Aorta (tissue), 5 donors: Measurements from ENCODE around the gene MTUS2. TPM values are rescaled to one million over a fixed set of nuclear protein-coding genes. Genes with fewer than 3 reads are reported as not detected.

Experiments
- ATAC-seq: fragments of 200-7000 bp; cut with Tn5 transposase; one replicate; pipeline ENCODE4 v1.9.1; 2022; ENCODE audit warnings: moderate library complexity; ENCODE audit not compliant: low FRiP score
- DNase-seq, 2 donors: peaks; one replicate each; pipeline ENCODE4 v3.0.0-alpha.2; 2020
- H3K27ac ChIP-seq, 2 donors: one replicate each; pipeline ENCODE4 v1.5.1; 2013; ENCODE audit warnings: low read length in 2 of 2, mild to moderate bottlenecking in 2 of 2, moderate library complexity in 2 of 2, control low read depth in 1 of 2, inconsistent platforms in 1 of 2, low read depth in 1 of 2
- H3K27me3 ChIP-seq, 2 donors: one replicate each; pipeline ENCODE4 v1.6.1; 2013; ENCODE audit warnings: control low read depth in 1 of 2, low read length in 1 of 2, mild to moderate bottlenecking in 1 of 2, moderate library complexity in 1 of 2; ENCODE audit not compliant: insufficient read depth in 2 of 2, control insufficient read depth in 1 of 2
- H3K36me3 ChIP-seq, 2 donors: one replicate each; pipeline ENCODE4 v1.6.1; 2013; ENCODE audit warnings: control low read depth in 1 of 2, low read length in 1 of 2, mild to moderate bottlenecking in 1 of 2; ENCODE audit not compliant: insufficient read depth in 2 of 2, control insufficient read depth in 1 of 2
- H3K4me1 ChIP-seq, 2 donors: one replicate each; pipeline ENCODE4 v1.6.1; 2013; ENCODE audit warnings: low read length in 2 of 2, control low read depth in 1 of 2, mild to moderate bottlenecking in 1 of 2, moderate library complexity in 1 of 2; ENCODE audit not compliant: insufficient read depth in 2 of 2, control insufficient read depth in 1 of 2
- H3K4me3 ChIP-seq, 2 donors: one replicate each; pipeline ENCODE4 v1.5.1; 2013; ENCODE audit warnings: low read length in 2 of 2, control low read depth in 1 of 2, mild to moderate bottlenecking in 1 of 2
- H3K9me3 ChIP-seq: one replicate; pipeline ENCODE4 v1.6.1; 2013; ENCODE audit warnings: mild to moderate bottlenecking, low read length; ENCODE audit not compliant: control insufficient read depth
- WGBS, 2 donors: extraction: QIAGEN DNeasy Blood & Tissue Kit; methylation state at CpG; one replicate each; pipeline ENCODE4 v1.1.7; 2013; 5-methylcytosine and 5-hydroxymethylcytosine counted together
- intact Hi-C, 2 donors: fragments of 100-400 bp; cut with DNase I; formaldehyde crosslinking; loops; one replicate each; pipeline versions ENCODE4 v1.14.2 to v1.15.0; 2022
- polyA plus RNA-seq, 2 donors: library from polyadenylated mRNA; stranded (reverse); fragments of 200-250 nt; gene quantifications; one replicate each; pipeline ENCODE4 v1.2.3, GENCODE V29; 2013
- total RNA-seq, 2 donors: library from RNA; stranded (reverse); fragmentation: NEBNext Ultra II Directional; extraction: Animal tissue kit (Norgen Biotek cat#: 25700); gene quantifications; one replicate each; pipeline ENCODE4 v1.2.1, GENCODE V29; 2021
- donor health status: healthy with polysubstance abuse.
- donor health status: Bipolar disorder and iron deficiency.
- donor health status: DM: no; HTN: no; CAD: no.
- donor health status: DM: no; HTN: no; CAD: no.
- donor health status: DM: yes; HTN: yes; CAD: no.

MTUS2 gene
- total and polyA plus RNA-seq, 4 donors = 3.5 to 12.1 (median 8.6) TPM

DNA sequence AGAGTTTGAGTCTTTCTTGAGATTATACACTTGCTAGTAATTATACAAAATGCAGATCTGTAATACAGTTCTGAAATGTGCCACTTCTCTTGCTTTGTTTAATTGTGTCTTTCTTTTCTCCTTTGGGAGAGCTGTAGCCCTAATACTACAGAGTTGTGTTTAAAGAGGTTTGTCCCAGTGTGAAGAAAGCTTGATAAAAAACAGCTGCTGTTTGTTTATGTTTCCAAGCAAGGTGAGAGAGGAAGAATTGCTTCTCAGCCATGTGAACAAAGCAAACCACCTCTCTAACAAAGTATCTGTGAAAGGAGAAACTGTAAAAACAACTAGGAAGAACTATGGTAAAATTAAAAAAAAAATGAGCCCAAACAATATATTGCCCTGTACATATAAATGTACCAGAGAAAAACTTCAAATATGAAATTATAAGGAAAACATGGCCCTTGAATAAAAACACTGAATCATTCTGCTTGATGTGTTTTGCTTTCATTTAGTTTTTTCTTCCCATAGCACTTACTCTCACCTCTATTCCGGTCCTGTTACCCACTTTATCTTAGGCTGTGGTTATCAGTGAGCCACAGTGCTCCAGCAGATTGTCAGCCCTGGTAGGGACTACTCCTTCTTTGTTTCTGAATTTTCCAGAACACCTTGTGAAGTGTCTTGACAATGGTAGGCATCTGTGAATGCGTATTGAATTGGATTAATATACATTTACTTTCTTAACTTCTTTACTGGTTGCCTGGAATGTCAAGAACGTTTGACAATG, 257.1 kb downstream of the MTUS2 start:
- Histone ChIP-seq H3K9me3 (no peaks in the 10 kb centered on the region), H3K4me1 (peaks cover 0 to 3% of the 10 kb centered on the region in 2 donors), H3K27ac (no peak overlapping the region), H3K4me3 (no peak overlapping the region), H3K36me3 (no peaks in the 10 kb centered on the region), H3K27me3 (no peaks in the 10 kb centered on the region)
- ATAC-seq (no peak), DNase-seq (no peak)
- intact Hi-C loops = no loop called here
- 55 to 60% methylated on average over 3 of the region's 3 CpGs for WGBS, 2 donors

DNA sequence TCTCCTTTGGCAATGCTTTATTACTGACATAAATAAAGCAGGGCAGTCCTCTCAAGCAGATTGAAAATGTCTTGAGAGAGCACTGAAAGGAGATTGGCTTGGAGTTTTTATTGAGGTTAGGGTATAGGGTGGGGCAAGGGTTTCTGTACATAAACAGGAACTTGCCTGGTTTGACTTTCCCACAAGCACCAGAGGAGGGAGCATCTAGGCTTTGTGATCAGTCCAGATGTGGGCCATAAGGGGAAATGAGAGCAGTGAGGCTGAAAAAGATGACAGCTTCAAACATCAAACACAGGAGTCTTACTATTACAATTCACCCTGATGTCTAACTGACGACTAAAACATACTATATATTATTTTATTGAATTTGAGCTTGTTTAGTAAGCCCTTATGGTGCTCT, 260.9 kb downstream of the MTUS2 start:
- DNase-seq (no peak), ATAC-seq (no peak)
- H3K4me3 ChIP-seq = no peak overlapping the region
- H3K36me3 ChIP-seq = no peaks in the 10 kb centered on the region
- no peaks in the 10 kb centered on the region for H3K9me3 ChIP-seq
- no peaks in the 10 kb centered on the region for H3K27me3 ChIP-seq
- intact Hi-C loops = no loop called here
- no peak overlapping the region for H3K27ac ChIP-seq
- peaks cover 0 to 3% of the 10 kb centered on the region in 2 donors for H3K4me1 ChIP-seq
- 33 to 37% methylated on average over 1 of the region's 1 CpG for WGBS, 2 donors

DNA sequence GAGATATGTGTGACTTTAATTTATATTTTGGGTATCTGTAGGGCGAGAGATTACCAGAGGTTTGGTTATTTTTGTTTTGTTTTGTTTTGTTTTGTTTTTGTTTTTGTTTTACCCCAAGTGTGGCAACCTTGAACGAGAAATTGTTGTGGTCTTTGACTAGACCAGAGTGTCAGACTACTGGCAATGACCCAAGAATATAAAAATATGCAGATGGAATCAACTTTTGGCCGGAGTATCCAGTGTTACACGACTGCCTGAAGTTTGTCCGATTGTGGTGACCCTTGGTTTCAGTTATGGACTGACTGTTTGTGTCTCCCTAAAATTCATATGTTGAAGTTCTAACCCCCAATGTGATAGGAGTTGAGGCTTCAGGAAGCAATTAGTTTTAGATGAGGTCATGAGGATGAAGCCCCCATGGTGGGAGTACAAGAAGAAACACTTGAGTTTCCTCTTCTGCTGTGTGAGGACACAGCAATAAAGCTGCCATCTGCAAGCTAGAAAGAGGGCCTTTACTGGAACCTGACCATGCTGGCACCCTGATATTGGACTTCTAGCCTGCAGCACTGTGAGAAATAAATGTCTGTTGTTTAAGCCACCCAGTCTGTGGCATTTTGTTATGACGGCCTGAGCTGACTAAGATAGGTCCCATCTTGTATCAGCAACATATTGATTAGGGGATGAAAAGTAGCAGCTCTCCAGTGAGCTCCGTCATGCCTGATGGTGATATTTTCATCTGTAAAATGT, 261.7 kb downstream of the MTUS2 start:
- Histone ChIP-seq H3K9me3 (no peaks in the 10 kb centered on the region), H3K27ac (no peak overlapping the region), H3K36me3 (no peaks in the 10 kb centered on the region), H3K4me3 (no peak overlapping the region), H3K27me3 (no peaks in the 10 kb centered on the region), H3K4me1 (peaks cover 0 to 3% of the 10 kb centered on the region in 2 donors)
- WGBS, 2 donors = 37 to 38% methylated on average over 7 of the region's 7 CpGs
- intact Hi-C loops = no loop called here
- DNase-seq (no peak), ATAC-seq (no peak)

DNA sequence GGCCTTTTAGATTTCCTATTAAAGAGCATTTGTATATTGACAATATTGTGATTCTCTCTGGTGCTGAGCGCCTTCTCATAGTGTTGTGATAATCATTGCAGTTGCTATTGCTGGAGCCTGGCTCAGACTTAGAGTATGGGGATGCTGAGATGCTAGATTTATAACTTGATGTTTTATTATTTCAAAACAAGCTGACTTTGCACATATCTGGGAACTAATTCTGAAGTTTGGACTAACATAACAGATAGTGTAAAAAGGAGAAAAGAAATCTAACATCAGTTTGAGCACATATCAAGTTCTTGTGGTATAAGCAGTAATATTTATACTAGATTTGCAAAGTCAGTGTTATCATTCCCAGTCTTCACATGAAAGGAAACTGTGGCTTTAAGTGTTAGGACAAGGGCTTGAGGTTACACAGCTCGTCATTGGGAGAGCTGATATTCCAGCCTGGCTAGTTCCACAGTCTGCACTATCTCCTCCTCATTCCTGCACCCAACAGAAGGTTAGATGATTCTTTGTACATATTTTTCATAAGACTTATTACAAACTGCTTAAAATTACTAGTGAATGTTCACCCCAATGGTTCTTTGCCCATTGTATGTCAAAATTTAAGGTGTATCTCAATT, 279.8 kb downstream of the MTUS2 start:
- no peak overlapping the region for H3K4me3 ChIP-seq
- no peak overlapping the region for H3K27ac ChIP-seq
- H3K27me3 ChIP-seq = no peaks in the 10 kb centered on the region
- H3K4me1 ChIP-seq = peaks cover 0 to 2% of the 10 kb centered on the region in 2 donors
- WGBS, 2 donors = 45 to 54% methylated on average over 2 of the region's 2 CpGs
- intact Hi-C loops = no loop called here
- ATAC-seq (no peak), DNase-seq (no peak)
- H3K9me3 ChIP-seq = no peaks in the 10 kb centered on the region
- H3K36me3 ChIP-seq = no peaks in the 10 kb centered on the region

DNA sequence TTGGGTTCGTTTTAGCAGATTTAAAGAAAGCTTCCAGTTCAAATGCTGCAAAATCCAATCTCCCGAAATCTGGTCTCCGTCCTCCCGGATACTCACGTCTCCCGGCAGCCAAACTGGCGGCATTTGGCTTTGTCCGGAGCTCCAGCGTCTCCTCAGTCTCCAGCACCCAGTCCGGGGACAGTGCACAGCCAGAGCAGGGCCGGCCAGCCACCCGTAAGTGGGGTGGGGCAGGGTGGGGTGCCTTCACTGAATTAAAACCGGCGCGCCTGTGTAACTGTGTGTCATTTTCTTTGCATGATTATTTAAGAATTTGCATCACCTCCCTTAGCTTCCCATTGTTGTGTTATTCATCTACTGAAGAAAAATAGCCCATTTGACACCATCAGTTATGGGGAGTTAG, 280.6 kb downstream of the MTUS2 start:
- ATAC-seq = no peak
- no peak for DNase-seq
- no peaks in the 10 kb centered on the region for H3K36me3 ChIP-seq
- H3K27me3 ChIP-seq = no peaks in the 10 kb centered on the region
- no peak overlapping the region for H3K27ac ChIP-seq
- WGBS, 2 donors = 95% methylated on average over 15 of the region's 15 CpGs
- H3K9me3 ChIP-seq = no peaks in the 10 kb centered on the region
- intact Hi-C loops = no loop called here
- H3K4me1 ChIP-seq = peaks cover 0 to 2% of the 10 kb centered on the region in 2 donors
- H3K4me3 ChIP-seq = no peak overlapping the region

- no peaks in the 10 kb centered on the region for H3K9me3 ChIP-seq
- H3K36me3 ChIP-seq = no peaks in the 10 kb centered on the region
- WGBS, 2 donors = 54 to 63% methylated on average over 2 of the region's 2 CpGs
- H3K27ac ChIP-seq = no peak overlapping the region
- H3K4me3 ChIP-seq = no peak overlapping the region
- no peaks in the 10 kb centered on the region for H3K27me3 ChIP-seq
- peaks cover 0 to 2% of the 10 kb centered on the region in 2 donors for H3K4me1 ChIP-seq
- DNase-seq = no peak
- intact Hi-C loops = no loop called here
- no peak for ATAC-seq
Measured at GRCh38 chr13:29101409-29101808, 281.3 kb downstream of the MTUS2 start.

GRCh38 chr13:29101905-29102304, 281.8 kb downstream of the MTUS2 start:
- intact Hi-C loops = no loop called here
- no peak for ATAC-seq
- peaks cover 0 to 2% of the 10 kb centered on the region in 2 donors for H3K4me1 ChIP-seq
- no peak overlapping the region for H3K27ac ChIP-seq
- H3K4me3 ChIP-seq = no peak overlapping the region
- no peak for DNase-seq
- H3K9me3 ChIP-seq = no peaks in the 10 kb centered on the region
- 73 to 83% methylated on average over 3 of the region's 3 CpGs for WGBS, 2 donors
- no peaks in the 10 kb centered on the region for H3K27me3 ChIP-seq
- H3K36me3 ChIP-seq = no peaks in the 10 kb centered on the region

DNA sequence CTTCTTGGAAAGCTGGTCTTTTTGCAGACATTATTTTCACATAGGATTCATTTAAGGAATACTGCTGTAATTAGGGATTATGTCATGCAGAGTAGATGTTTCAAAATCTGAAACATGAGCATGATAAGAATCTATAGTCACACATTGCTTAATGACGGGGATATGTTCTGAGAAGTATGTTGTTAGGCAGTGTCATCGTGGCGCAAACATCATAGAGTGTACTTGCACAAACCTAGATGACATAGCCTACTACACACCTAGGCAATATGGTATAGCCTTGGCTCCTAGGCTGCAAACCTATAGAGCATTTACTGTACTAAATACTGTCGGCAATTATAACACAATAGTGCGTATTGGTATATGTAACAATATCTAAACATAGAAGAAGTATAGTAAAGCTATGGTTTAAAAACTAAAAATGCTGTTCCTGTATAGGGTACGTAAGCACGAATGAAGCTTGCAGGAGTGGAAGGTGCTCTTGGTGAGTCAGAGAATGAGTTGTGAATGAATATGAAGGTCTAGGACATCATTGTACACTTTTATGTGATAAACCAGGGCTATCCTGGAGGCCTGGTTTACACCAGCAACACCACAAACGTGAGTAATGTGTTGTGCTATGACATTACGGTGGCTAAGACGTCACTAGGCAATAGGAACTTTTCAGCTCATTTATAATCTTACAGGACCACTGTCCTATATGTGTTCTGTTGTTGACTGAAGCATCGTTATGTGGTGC, 283.1 kb downstream of the MTUS2 start:
- intact Hi-C loops = no loop called here
- H3K36me3 ChIP-seq = no peaks in the 10 kb centered on the region
- ATAC-seq = no peak
- DNase-seq = no peak
- peaks cover 1 to 2% of the 10 kb centered on the region in 2 donors for H3K4me1 ChIP-seq
- H3K27ac ChIP-seq = no peak overlapping the region
- no peaks in the 10 kb centered on the region for H3K27me3 ChIP-seq
- no peaks in the 10 kb centered on the region for H3K9me3 ChIP-seq
- H3K4me3 ChIP-seq = no peak overlapping the region
- WGBS, 2 donors = 72 to 74% methylated on average over 11 of the region's 11 CpGs
